HepG2 (cell line): ENCODE measurements around the gene MACROD2. TPM values are rescaled to one million over a fixed set of nuclear protein-coding genes. Genes with fewer than 3 reads are reported as not detected.
A peak's percentile ranks its signal among the peaks of the same experiment; 100 is the strongest.

Experiments used
- DMAP1 ChIP-seq: IDR thresholded peaks from 2 replicates; pipeline ENCODE4 v1.6.1; 2016
- EHMT2 ChIP-seq: fragments of 200-600 bp; sonication (generic); IDR thresholded peaks from 2 replicates; pipeline ENCODE4 v1.7.0; 2017; ENCODE audit warnings: antibody characterized with exemption, low read depth, low read length, borderline replicate concordance
- KAT8 ChIP-seq: IDR thresholded peaks from 2 replicates; pipeline ENCODE4 v1.6.1; 2016; ENCODE audit warnings: missing genetic modification reagents, missing compliant biosample characterization
- KLF11 ChIP-seq: IDR thresholded peaks from 2 replicates; pipeline ENCODE4 v1.6.1; 2016; ENCODE audit warnings: missing compliant biosample characterization
- MTA1 ChIP-seq: sonication (generic); formaldehyde crosslinking; IDR thresholded peaks from 2 replicates; pipeline ENCODE4 v1.4.0; 2020; ENCODE audit warnings: missing genetic modification reagents, mild to moderate bottlenecking, borderline replicate concordance
- MXI1 ChIP-seq: IDR thresholded peaks from 3 replicates; pipeline ENCODE4 v1.6.1; 2012; ENCODE audit warnings: low read depth, low read length, inconsistent platforms, borderline replicate concordance
- SOX13 ChIP-seq, 3 experiments: fragments of 450-650 bp in 1 of 3; sonication (generic) in 1 of 3; formaldehyde crosslinking in 1 of 3; IDR thresholded peaks in 2 of 3; conservative IDR thresholded peaks in 1 of 3; 2 replicates each; pipeline versions ENCODE4 v1.5.0 to v1.6.1; 2016 to 2020; ENCODE audit warnings: antibody characterized with exemption in 1 of 3, mild to moderate bottlenecking in 1 of 3, missing compliant biosample characterization in 1 of 3, missing genetic modification reagents in 1 of 3, moderate library complexity in 1 of 3
- ZNF12 ChIP-seq: sonication (generic); formaldehyde crosslinking; IDR thresholded peaks from 2 replicates; pipeline ENCODE4 v1.5.0; 2020; ENCODE audit warnings: missing genetic modification reagents
- ZNF563 ChIP-seq: sonication (generic); formaldehyde crosslinking; IDR thresholded peaks from 2 replicates; pipeline ENCODE4 v1.8.0; 2022; ENCODE audit warnings: mild to moderate bottlenecking, moderate library complexity, missing genetic modification reagents
- polyA plus RNA-seq, 8 experiments: library from polyadenylated mRNA; depleted of rRNA in 3 of 8; stranded (reverse) in 7 of 8; unstranded in 1 of 8; fragments of >200 nt; fragmentation: Illumina TruSeq in 4 of 8; extraction: Trizol in 4 of 8; gene quantifications; 2 replicates each; pipeline versions ENCODE4 v1.2.1 to v1.2.3, GENCODE V29; 2011 to 2016; ENCODE audit warnings: low read depth in 4 of 8, missing spikeins in 1 of 8, mixed read lengths in 1 of 8; ENCODE audit not compliant: insufficient read depth in 1 of 8
- total RNA-seq, 5 experiments: library from RNA; depleted of rRNA; stranded (reverse); fragments of >200 nt; fragmentation: Illumina TruSeq; extraction: Trizol; gene quantifications; 2 replicates each; pipeline ENCODE4 v1.2.3, GENCODE V29; 2016; ENCODE audit warnings: low read depth in 1 of 5
- TF ChIP-seq, protein P1 (sequence below): sonication (generic); formaldehyde crosslinking; IDR thresholded peaks from 2 replicates; pipeline ENCODE4 v1.5.1; 2020; ENCODE audit warnings: mild to moderate bottlenecking, missing genetic modification reagents, moderate library complexity
- TF ChIP-seq, protein P2 (sequence below): IDR thresholded peaks from 2 replicates; pipeline ENCODE4 v1.6.1; 2016; ENCODE audit warnings: missing compliant biosample characterization, missing genetic modification reagents, borderline replicate concordance
- TF ChIP-seq, protein P3 (sequence below): sonication (generic); formaldehyde crosslinking; IDR thresholded peaks from 2 replicates; pipeline ENCODE4 v1.4.0; 2020; ENCODE audit warnings: missing genetic modification reagents, borderline replicate concordance
- TF ChIP-seq, protein P4 (sequence below): sonication (generic); formaldehyde crosslinking; IDR thresholded peaks from 2 replicates; pipeline ENCODE4 v1.9.0; 2021; ENCODE audit warnings: missing genetic modification reagents, borderline replicate concordance
- TF ChIP-seq, protein P5 (sequence below): sonication (generic); formaldehyde crosslinking; IDR thresholded peaks from 2 replicates; pipeline ENCODE4 v1.4.0; 2020; ENCODE audit warnings: missing genetic modification reagents

Gene MACROD2
- total and polyA plus RNA-seq, 2 of the 13 experiments (the other 11 are each of a cell fraction or from before 2014, with no cell fraction given): 0.13 to 0.51 TPM

DNA sequence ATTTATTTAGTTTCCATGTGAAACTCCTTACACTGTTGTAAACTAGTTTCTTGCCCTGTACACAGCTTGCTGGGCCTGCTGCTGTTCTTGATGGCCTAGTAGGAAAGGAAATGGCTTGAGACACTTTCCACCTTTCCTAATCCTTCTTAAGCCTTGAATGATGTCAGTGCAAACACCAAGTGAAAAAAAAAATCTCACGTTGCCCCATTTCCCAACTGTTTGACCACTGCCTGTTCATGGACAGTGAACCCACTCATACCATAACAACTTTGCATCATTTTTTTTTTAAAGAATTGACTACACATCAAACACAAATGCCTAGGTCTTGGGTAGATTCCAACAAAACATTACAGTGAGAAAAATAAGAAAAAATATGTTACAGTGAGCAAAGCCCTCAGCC is 995.7 kb downstream of the MACROD2 start (continued):
- TF ChIP-seq, protein P1, sequence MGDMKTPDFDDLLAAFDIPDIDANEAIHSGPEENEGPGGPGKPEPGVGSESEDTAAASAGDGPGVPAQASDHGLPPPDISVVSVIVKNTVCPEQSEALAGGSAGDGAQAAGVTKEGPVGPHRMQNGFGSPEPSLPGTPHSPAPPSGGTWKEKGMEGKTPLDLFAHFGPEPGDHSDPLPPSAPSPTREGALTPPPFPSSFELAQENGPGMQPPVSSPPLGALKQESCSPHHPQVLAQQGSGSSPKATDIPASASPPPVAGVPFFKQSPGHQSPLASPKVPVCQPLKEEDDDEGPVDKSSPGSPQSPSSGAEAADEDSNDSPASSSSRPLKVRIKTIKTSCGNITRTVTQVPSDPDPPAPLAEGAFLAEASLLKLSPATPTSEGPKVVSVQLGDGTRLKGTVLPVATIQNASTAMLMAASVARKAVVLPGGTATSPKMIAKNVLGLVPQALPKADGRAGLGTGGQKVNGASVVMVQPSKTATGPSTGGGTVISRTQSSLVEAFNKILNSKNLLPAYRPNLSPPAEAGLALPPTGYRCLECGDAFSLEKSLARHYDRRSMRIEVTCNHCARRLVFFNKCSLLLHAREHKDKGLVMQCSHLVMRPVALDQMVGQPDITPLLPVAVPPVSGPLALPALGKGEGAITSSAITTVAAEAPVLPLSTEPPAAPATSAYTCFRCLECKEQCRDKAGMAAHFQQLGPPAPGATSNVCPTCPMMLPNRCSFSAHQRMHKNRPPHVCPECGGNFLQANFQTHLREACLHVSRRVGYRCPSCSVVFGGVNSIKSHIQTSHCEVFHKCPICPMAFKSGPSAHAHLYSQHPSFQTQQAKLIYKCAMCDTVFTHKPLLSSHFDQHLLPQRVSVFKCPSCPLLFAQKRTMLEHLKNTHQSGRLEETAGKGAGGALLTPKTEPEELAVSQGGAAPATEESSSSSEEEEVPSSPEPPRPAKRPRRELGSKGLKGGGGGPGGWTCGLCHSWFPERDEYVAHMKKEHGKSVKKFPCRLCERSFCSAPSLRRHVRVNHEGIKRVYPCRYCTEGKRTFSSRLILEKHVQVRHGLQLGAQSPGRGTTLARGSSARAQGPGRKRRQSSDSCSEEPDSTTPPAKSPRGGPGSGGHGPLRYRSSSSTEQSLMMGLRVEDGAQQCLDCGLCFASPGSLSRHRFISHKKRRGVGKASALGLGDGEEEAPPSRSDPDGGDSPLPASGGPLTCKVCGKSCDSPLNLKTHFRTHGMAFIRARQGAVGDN (CRISPR knock-in tag): no peak
- TF ChIP-seq EHMT2 (peak; percentile 81; the same call in 1 of the 2 replicates), SOX13 (IDR thresholded peaks at IDR 0.05) (peak; percentile 71), SOX13 (CRISPR knock-in tag; conservative IDR thresholded peaks at IDR 0.05 in 1 of 2, IDR thresholded peaks at IDR 0.05 in 1 of 2) (peak in 1 of 2 experiments; percentile 89; a peak in 2 of 4 replicates), ZNF12 (CRISPR knock-in tag) (peak; percentile 83; the same call in 1 of the 2 replicates), KAT8 (CRISPR knock-in tag) (peak; percentile 21), MXI1 (no peak), DMAP1 (no peak), MTA1 (CRISPR knock-in tag) (no peak), KLF11 (no peak), ZNF563 (CRISPR knock-in tag) (no peak)
- TF ChIP-seq, protein P2, sequence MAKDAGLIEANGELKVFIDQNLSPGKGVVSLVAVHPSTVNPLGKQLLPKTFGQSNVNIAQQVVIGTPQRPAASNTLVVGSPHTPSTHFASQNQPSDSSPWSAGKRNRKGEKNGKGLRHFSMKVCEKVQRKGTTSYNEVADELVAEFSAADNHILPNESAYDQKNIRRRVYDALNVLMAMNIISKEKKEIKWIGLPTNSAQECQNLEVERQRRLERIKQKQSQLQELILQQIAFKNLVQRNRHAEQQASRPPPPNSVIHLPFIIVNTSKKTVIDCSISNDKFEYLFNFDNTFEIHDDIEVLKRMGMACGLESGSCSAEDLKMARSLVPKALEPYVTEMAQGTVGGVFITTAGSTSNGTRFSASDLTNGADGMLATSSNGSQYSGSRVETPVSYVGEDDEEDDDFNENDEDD: no peak
- TF ChIP-seq, protein P3, sequence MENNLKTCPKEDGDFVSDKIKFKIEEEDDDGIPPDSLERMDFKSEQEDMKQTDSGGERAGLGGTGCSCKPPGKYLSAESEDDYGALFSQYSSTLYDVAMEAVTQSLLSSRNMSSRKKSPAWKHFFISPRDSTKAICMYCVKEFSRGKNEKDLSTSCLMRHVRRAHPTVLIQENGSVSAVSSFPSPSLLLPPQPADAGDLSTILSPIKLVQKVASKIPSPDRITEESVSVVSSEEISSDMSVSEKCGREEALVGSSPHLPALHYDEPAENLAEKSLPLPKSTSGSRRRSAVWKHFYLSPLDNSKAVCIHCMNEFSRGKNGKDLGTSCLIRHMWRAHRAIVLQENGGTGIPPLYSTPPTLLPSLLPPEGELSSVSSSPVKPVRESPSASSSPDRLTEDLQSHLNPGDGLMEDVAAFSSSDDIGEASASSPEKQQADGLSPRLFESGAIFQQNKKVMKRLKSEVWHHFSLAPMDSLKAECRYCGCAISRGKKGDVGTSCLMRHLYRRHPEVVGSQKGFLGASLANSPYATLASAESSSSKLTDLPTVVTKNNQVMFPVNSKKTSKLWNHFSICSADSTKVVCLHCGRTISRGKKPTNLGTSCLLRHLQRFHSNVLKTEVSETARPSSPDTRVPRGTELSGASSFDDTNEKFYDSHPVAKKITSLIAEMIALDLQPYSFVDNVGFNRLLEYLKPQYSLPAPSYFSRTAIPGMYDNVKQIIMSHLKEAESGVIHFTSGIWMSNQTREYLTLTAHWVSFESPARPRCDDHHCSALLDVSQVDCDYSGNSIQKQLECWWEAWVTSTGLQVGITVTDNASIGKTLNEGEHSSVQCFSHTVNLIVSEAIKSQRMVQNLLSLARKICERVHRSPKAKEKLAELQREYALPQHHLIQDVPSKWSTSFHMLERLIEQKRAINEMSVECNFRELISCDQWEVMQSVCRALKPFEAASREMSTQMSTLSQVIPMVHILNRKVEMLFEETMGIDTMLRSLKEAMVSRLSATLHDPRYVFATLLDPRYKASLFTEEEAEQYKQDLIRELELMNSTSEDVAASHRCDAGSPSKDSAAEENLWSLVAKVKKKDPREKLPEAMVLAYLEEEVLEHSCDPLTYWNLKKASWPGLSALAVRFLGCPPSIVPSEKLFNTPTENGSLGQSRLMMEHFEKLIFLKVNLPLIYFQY (CRISPR knock-in tag): no peak
- TF ChIP-seq, protein P4, sequence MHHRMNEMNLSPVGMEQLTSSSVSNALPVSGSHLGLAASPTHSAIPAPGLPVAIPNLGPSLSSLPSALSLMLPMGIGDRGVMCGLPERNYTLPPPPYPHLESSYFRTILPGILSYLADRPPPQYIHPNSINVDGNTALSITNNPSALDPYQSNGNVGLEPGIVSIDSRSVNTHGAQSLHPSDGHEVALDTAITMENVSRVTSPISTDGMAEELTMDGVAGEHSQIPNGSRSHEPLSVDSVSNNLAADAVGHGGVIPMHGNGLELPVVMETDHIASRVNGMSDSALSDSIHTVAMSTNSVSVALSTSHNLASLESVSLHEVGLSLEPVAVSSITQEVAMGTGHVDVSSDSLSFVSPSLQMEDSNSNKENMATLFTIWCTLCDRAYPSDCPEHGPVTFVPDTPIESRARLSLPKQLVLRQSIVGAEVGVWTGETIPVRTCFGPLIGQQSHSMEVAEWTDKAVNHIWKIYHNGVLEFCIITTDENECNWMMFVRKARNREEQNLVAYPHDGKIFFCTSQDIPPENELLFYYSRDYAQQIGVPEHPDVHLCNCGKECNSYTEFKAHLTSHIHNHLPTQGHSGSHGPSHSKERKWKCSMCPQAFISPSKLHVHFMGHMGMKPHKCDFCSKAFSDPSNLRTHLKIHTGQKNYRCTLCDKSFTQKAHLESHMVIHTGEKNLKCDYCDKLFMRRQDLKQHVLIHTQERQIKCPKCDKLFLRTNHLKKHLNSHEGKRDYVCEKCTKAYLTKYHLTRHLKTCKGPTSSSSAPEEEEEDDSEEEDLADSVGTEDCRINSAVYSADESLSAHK: no peak
- TF ChIP-seq, protein P5, sequence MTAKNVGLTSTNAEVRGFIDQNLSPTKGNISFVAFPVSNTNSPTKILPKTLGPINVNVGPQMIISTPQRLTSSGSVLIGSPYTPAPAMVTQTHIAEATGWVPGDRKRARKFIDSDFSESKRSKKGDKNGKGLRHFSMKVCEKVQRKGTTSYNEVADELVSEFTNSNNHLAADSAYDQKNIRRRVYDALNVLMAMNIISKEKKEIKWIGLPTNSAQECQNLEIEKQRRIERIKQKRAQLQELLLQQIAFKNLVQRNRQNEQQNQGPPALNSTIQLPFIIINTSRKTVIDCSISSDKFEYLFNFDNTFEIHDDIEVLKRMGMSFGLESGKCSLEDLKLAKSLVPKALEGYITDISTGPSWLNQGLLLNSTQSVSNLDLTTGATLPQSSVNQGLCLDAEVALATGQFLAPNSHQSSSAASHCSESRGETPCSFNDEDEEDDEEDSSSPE: no peak
